H1 (cell line): ENCODE data around the gene CNPY4. TPM values are rescaled to one million over a fixed set of nuclear protein-coding genes. Genes with fewer than 3 reads are reported as not detected.

Experiments
- CTCF ChIA-PET: fragments of 300-600 bp; sonication (Branson Sonifier 250); formaldehyde crosslinking; loops from one replicate; lab custom pipeline; 2021; ENCODE audit not compliant: partially characterized antibody; lab: Charles Lee
- POLR2A ChIA-PET: fragments of 300-600 bp; sonication (Branson Sonifier 250); formaldehyde crosslinking; loops from one replicate; lab custom pipeline; 2021; ENCODE audit warnings: inconsistent platforms; ENCODE audit not compliant: partially characterized antibody; lab: Charles Lee
- DNase-seq, 2 experiments: peaks; one replicate each; pipeline versions ENCODE4 v3.0.0 to v3.0.0-alpha.2; 2010 to 2022; ENCODE audit warnings: low spot score in 2 of 2, low read depth in 1 of 2, mixed read lengths in 1 of 2
- FAIRE-seq: peaks from 2 replicates; lab custom pipeline; 2011; peaks lifted over from hg19 to GRCh38; lab: Jason Lieb, UNC
- H2AFZ ChIP-seq: 2 replicates; pipeline ENCODE4 v1.8.1; 2012; ENCODE audit warnings: low read length, inconsistent platforms
- H2AK5ac ChIP-seq: 2 replicates; pipeline ENCODE4 v1.6.1; 2013; ENCODE audit warnings: low read depth, low read length
- H2BK120ac ChIP-seq: replicated peaks from 2 replicates; pipeline ENCODE3; 2013; ENCODE audit warnings: low read depth, low read length, inconsistent platforms
- H2BK12ac ChIP-seq: 2 replicates; pipeline ENCODE4 v1.6.1; 2013; ENCODE audit warnings: low read depth, low read length
- H2BK15ac ChIP-seq: 2 replicates; pipeline ENCODE4 v1.6.1; 2013; ENCODE audit warnings: low read length
- H2BK20ac ChIP-seq: 2 replicates; pipeline ENCODE4 v1.6.1; 2013; ENCODE audit warnings: low read length
- H2BK5ac ChIP-seq: 2 replicates; pipeline ENCODE4 v1.6.1; 2013; ENCODE audit warnings: low read depth, low read length
- H3K14ac ChIP-seq: 2 replicates; pipeline ENCODE4 v1.6.1; 2013; ENCODE audit warnings: inconsistent platforms; ENCODE audit not compliant: insufficient read length
- H3K18ac ChIP-seq: 2 replicates; pipeline ENCODE4 v1.6.1; 2013; ENCODE audit warnings: low read length; ENCODE audit errors: extremely low read depth
- H3K23ac ChIP-seq: 2 replicates; pipeline ENCODE4 v1.6.1; 2013; ENCODE audit warnings: inconsistent platforms; ENCODE audit not compliant: insufficient read length
- H3K23me2 ChIP-seq: 2 replicates; pipeline ENCODE4 v1.6.1; 2013; ENCODE audit warnings: low read depth, low read length
- H3K27ac ChIP-seq: 2 replicates; pipeline ENCODE4 v1.6.1; 2011; ENCODE audit warnings: low read depth, low read length, inconsistent platforms
- H3K27me3 ChIP-seq, 4 experiments: replicated peaks in 1 of 4; 1 replicate in 1 of 4; 2 replicates in 3 of 4; pipeline versions ENCODE4 v1.6.1 to v1.8.1; 2011 to 2013; ENCODE audit warnings: low read length in 3 of 4, mild to moderate bottlenecking in 3 of 4, inconsistent platforms in 2 of 4, mixed read lengths in 2 of 4, moderate library complexity in 1 of 4; ENCODE audit not compliant: control insufficient read depth in 3 of 4, insufficient read depth in 3 of 4; ENCODE audit errors: extremely low read depth in 1 of 4
- H3K36me3 ChIP-seq, 4 experiments: 2 replicates each; pipeline versions ENCODE4 v1.6.1 to v1.8.1; 2011 to 2013; ENCODE audit warnings: mild to moderate bottlenecking in 4 of 4, low read length in 3 of 4, moderate library complexity in 2 of 4, control low read depth in 1 of 4, inconsistent platforms in 1 of 4; ENCODE audit not compliant: insufficient read depth in 4 of 4, control insufficient read depth in 2 of 4
- H3K4ac ChIP-seq: replicated peaks from 2 replicates; pipeline ENCODE3; 2013; ENCODE audit warnings: low read length, low read depth, mixed read lengths, inconsistent platforms; ENCODE audit not compliant: insufficient read length
- H3K4me1 ChIP-seq, 4 experiments: replicated peaks in 1 of 4; 1 replicate in 1 of 4; 2 replicates in 3 of 4; pipeline versions ENCODE4 v1.6.1 to v1.8.1; 2011 to 2013; ENCODE audit warnings: low read length in 3 of 4, inconsistent platforms in 2 of 4, mixed read lengths in 1 of 4; ENCODE audit not compliant: insufficient read depth in 4 of 4, control insufficient read depth in 3 of 4
- H3K4me2 ChIP-seq, 2 experiments: 2 replicates each; pipeline versions ENCODE4 v1.6.1 to v1.8.1; 2011 to 2013; ENCODE audit warnings: low read depth in 2 of 2, low read length in 2 of 2, control low read depth in 1 of 2, inconsistent platforms in 1 of 2, mild to moderate bottlenecking in 1 of 2; ENCODE audit not compliant: insufficient read depth in 1 of 2
- H3K4me3 ChIP-seq, 4 experiments: fragments of 200-600, 300-600 bp in 1 of 4; sonication (generic), shearing (Covaris generic), sonication (Bioruptor Twin) in 1 of 4; 2 replicates each; pipeline versions ENCODE4 v1.5.1 to v1.8.1; 2011 to 2016; ENCODE audit warnings: low read length in 4 of 4, low read depth in 3 of 4, control low read depth in 2 of 4, inconsistent platforms in 2 of 4, mild to moderate bottlenecking in 2 of 4, mixed read lengths in 1 of 4, moderate library complexity in 1 of 4; ENCODE audit not compliant: insufficient read depth in 2 of 4; ENCODE audit errors: extremely low read depth in 1 of 4
- H3K56ac ChIP-seq: replicated peaks from 2 replicates; pipeline ENCODE3; 2013; ENCODE audit warnings: low read depth, mild to moderate bottlenecking, mixed read lengths, low read length, inconsistent platforms; ENCODE audit not compliant: insufficient read length
- H3K79me1 ChIP-seq: 2 replicates; pipeline ENCODE4 v1.6.1; 2013; ENCODE audit warnings: low read depth, low read length, control low read depth
- H3K79me2 ChIP-seq, 2 experiments: 2 replicates each; pipeline versions ENCODE4 v1.6.1 to v1.8.1; 2012 to 2013; ENCODE audit warnings: low read length in 2 of 2, mild to moderate bottlenecking in 2 of 2, inconsistent platforms in 1 of 2; ENCODE audit not compliant: insufficient read depth in 2 of 2, control insufficient read depth in 1 of 2
- H3K9ac ChIP-seq, 4 experiments: replicated peaks in 1 of 4; 1 replicate in 1 of 4; 2 replicates in 3 of 4; pipeline versions ENCODE4 v1.6.1 to v1.8.1; 2011 to 2013; ENCODE audit warnings: low read depth in 3 of 4, low read length in 3 of 4, control low read depth in 2 of 4, mild to moderate bottlenecking in 2 of 4, moderate library complexity in 2 of 4, inconsistent platforms in 1 of 4; ENCODE audit errors: extremely low read depth in 1 of 4
- H3K9me3 ChIP-seq, 2 experiments: 2 replicates each; pipeline versions ENCODE4 v1.6.1 to v1.8.1; 2012 to 2013; ENCODE audit warnings: mild to moderate bottlenecking in 2 of 2, moderate library complexity in 2 of 2, control low read depth in 1 of 2, inconsistent platforms in 1 of 2, low read depth in 1 of 2, low read length in 1 of 2, mixed read lengths in 1 of 2; ENCODE audit not compliant: insufficient read depth in 2 of 2
- H4K20me1 ChIP-seq, 2 experiments: replicated peaks in 1 of 2; 2 replicates each; pipeline versions ENCODE3 to v1.8.1; 2011 to 2013; ENCODE audit warnings: inconsistent platforms in 2 of 2, low read length in 2 of 2, mild to moderate bottlenecking in 1 of 2; ENCODE audit not compliant: insufficient read depth in 2 of 2, control insufficient read depth in 1 of 2
- H4K5ac ChIP-seq: 2 replicates; pipeline ENCODE4 v1.6.1; 2013; ENCODE audit warnings: low read length, low read depth, mixed read lengths, inconsistent platforms; ENCODE audit not compliant: insufficient read length
- H4K8ac ChIP-seq: 2 replicates; pipeline ENCODE4 v1.8.0; 2013; ENCODE audit warnings: mild to moderate bottlenecking, moderate library complexity, low read length, inconsistent platforms; ENCODE audit not compliant: insufficient read depth; ENCODE audit errors: extremely low read depth
- H4K91ac ChIP-seq: replicated peaks from 2 replicates; pipeline ENCODE3; 2013; ENCODE audit warnings: low read length, mixed read lengths, inconsistent platforms; ENCODE audit not compliant: insufficient read length
- BACH1 ChIP-seq: IDR thresholded peaks from 2 replicates; pipeline ENCODE4 v1.6.1; 2012; ENCODE audit warnings: low read length, improper control_type of control experiment
- JUND ChIP-seq: IDR thresholded peaks from 2 replicates; pipeline ENCODE4 v1.6.1; 2011; ENCODE audit warnings: mild to moderate bottlenecking, improper control_type of control experiment, low read length
- KDM4A ChIP-seq: IDR thresholded peaks from one replicate; pipeline ENCODE4 v1.7.1; 2012; ENCODE audit warnings: low read depth, mild to moderate bottlenecking, moderate library complexity, low read length, inconsistent platforms; ENCODE audit not compliant: severe bottlenecking
- SP4 ChIP-seq: IDR thresholded peaks from 2 replicates; pipeline ENCODE4 v1.6.1; 2012; ENCODE audit warnings: low read length, inconsistent platforms
- TAF1 ChIP-seq: IDR thresholded peaks from 2 replicates; pipeline ENCODE4 v1.6.1; 2011; ENCODE audit warnings: mild to moderate bottlenecking, low read depth, low read length
- ZNF274 ChIP-seq: IDR thresholded peaks from 2 replicates; pipeline ENCODE4 v1.7.0; 2012; ENCODE audit warnings: low read length, borderline replicate concordance; ENCODE audit errors: extremely low read depth
- WGBS, 2 experiments: shearing (Covaris generic) in 1 of 2; methylation state at CpG; one replicate each; pipeline versions ENCODE4 v1.1.6 to v1.1.7; 2013 to 2015; ENCODE audit warnings: low lambda C conversion rate in 2 of 2, mixed read lengths in 2 of 2, inconsistent platforms in 1 of 2, low coverage in 1 of 2, missing lambda C conversion rate in 1 of 2; ENCODE audit not compliant: insufficient replicate concordance in 2 of 2, insufficient coverage in 1 of 2, insufficient read length in 1 of 2; ENCODE audit errors: extremely low coverage in 1 of 2, missing lambda C conversion rate in 1 of 2; 5-methylcytosine and 5-hydroxymethylcytosine counted together
- polyA plus RNA-seq, 7 experiments: library from polyadenylated mRNA; depleted of rRNA in 3 of 7; stranded (reverse) in 5 of 7; unstranded in 2 of 7; fragments of >200 nt in 5 of 7; fragments of 200-250 nt in 2 of 7; gene quantifications; 1 replicate in 5 of 7; 2 replicates in 1 of 7; 4 replicates in 1 of 7; pipeline versions ENCODE4 v1.2.1 to v1.2.3, GENCODE V29; 2011 to 2013; ENCODE audit warnings: missing spikeins in 2 of 7, mixed read lengths in 2 of 7
- total RNA-seq: library from RNA; stranded (reverse); fragmentation: NEBNext Ultra II Directional; extraction: Animal tissue kit (Norgen Biotek cat#: 25700); gene quantifications from 2 replicates; pipeline ENCODE4 v1.2.1, GENCODE V29; 2021

The CNPY4 gene
- total and polyA plus RNA-seq, 2 of the 8 experiments (the other 6 are each of a cell fraction or from before 2014, with no cell fraction given), result 10.2 to 15.3 TPM

GRCh38 chr7:100111156-100111555, 8.3 kb upstream of the CNPY4 start:
- no peak overlapping the region for H2BK5ac ChIP-seq
- H2BK120ac ChIP-seq, result no peak overlapping the region
- no peak overlapping the region for H3K4me3 ChIP-seq
- no peak overlapping the region for H2BK15ac ChIP-seq
- H3K56ac ChIP-seq, result no peak overlapping the region
- no peak overlapping the region for H3K23ac ChIP-seq
- H2AFZ ChIP-seq, result no peak overlapping the region
- 85% methylated on average over 7 of the region's 7 CpGs; no CpG with 5 or more reads in 1 of the 2 experiments for WGBS, 2 experiments
- DNase-seq, result no peak
- no peak overlapping the region for H2BK20ac ChIP-seq
- no peak overlapping the region for H4K5ac ChIP-seq
- no peak overlapping the region for H2BK12ac ChIP-seq
- no peaks in the 10 kb centered on the region for H3K9me3 ChIP-seq
- H3K4me1 ChIP-seq, result no peaks in the 10 kb centered on the region; a peak in 1 of 7 replicates
- ChIA-PET CTCF (interaction anchor here (1.6 to 6.0 kb wide), 4 partner anchors 9 to 236 kb away, joined by 3 to 48 read pairs (median 15); partner anchors contain the start of genes AP4M1 and MBLAC1), POLR2A (interaction anchor here (1.0 to 20.0 kb wide), 8 partner anchors 7 to 56 kb away, joined by 3 to 722 read pairs (median 8); partner anchors contain the start of genes AP4M1, COPS6, MCM7 and ZNF3)
- TF ChIP-seq ZNF274 (no peak), BACH1 (no peak), KDM4A (no peak), SP4 (no peak), JUND (no peak), TAF1 (no peak)
- H3K23me2 ChIP-seq, result no peaks in the 10 kb centered on the region
- H3K4ac ChIP-seq, result no peak overlapping the region
- FAIRE-seq, result no peak
- H2AK5ac ChIP-seq, result no peak overlapping the region
- H3K9ac ChIP-seq, result no peak overlapping the region
- peaks cover 2% of the 10 kb centered on the region; the same call in 1 of the 2 replicates for H3K79me1 ChIP-seq
- no peak overlapping the region for H3K27ac ChIP-seq
- H4K20me1 ChIP-seq, result peaks cover 3 to 6% of the 10 kb centered on the region in 2 experiments
- no peaks in the 10 kb centered on the region for H3K27me3 ChIP-seq
- H4K91ac ChIP-seq, result no peak overlapping the region
- H3K36me3 ChIP-seq, result peaks cover 13 to 59% (median 43%) of the 10 kb centered on the region in 4 experiments
- no peak overlapping the region for H3K18ac ChIP-seq
- H3K79me2 ChIP-seq, result no peaks in the 10 kb centered on the region
- no peak overlapping the region for H3K4me2 ChIP-seq
- H4K8ac ChIP-seq, result no peak overlapping the region
- no peak overlapping the region for H3K14ac ChIP-seq
